Glutamatergic neuron (in vitro differentiated cells): ENCODE data around the gene B3GLCT. TPM values are rescaled to one million over a fixed set of nuclear protein-coding genes. Genes with fewer than 3 reads are reported as not detected.

Experiments used
- DNase-seq: peaks from one replicate; pipeline ENCODE4 v3.0.0; 2022
- H3K27ac Mint-ChIP-seq: one replicate; pipeline ENCODE4 v1.8.0; 2020; ENCODE audit warnings: mild to moderate bottlenecking, mixed read lengths, inconsistent platforms; ENCODE audit not compliant: unreplicated experiment
- H3K27me3 Mint-ChIP-seq: one replicate; pipeline ENCODE4 v1.8.0; 2020; ENCODE audit warnings: mild to moderate bottlenecking, moderate library complexity, mixed read lengths, inconsistent platforms; ENCODE audit not compliant: unreplicated experiment
- H3K36me3 Mint-ChIP-seq: one replicate; pipeline ENCODE4 v1.8.0; 2020; ENCODE audit warnings: mild to moderate bottlenecking, mixed read lengths, inconsistent platforms; ENCODE audit not compliant: unreplicated experiment
- H3K4me1 Mint-ChIP-seq: one replicate; pipeline ENCODE4 v1.8.0; 2020; ENCODE audit warnings: mild to moderate bottlenecking, low read depth, mixed read lengths, inconsistent platforms; ENCODE audit not compliant: unreplicated experiment
- H3K4me3 Mint-ChIP-seq: one replicate; pipeline ENCODE4 v1.8.0; 2020; ENCODE audit warnings: mild to moderate bottlenecking, mixed read lengths, inconsistent platforms; ENCODE audit not compliant: unreplicated experiment
- H3K9me3 Mint-ChIP-seq: one replicate; pipeline ENCODE4 v1.8.0; 2020; ENCODE audit warnings: mild to moderate bottlenecking, moderate library complexity, mixed read lengths, inconsistent platforms; ENCODE audit not compliant: unreplicated experiment
- CTCF ChIP-seq: fragments of 200-600 bp; sonication (generic); IDR thresholded peaks from one replicate; pipeline ENCODE4 v1.5.0; 2021; ENCODE audit not compliant: partially characterized antibody, unreplicated experiment
- total RNA-seq: library from RNA; stranded (reverse); fragmentation: NEBNext Ultra II Directional; extraction: Animal tissue kit (Norgen Biotek cat#: 25700); gene quantifications from one replicate; pipeline ENCODE4 v1.2.1, GENCODE V29; 2021; ENCODE audit not compliant: unreplicated experiment

Gene B3GLCT
- total RNA-seq, 1 donor from 2014 or later: 11.6 TPM

GRCh38 chr13:31349156-31349555, 149.4 kb downstream of the B3GLCT start:
- no peaks in the 10 kb centered on the region for H3K9me3 Mint-ChIP-seq
- no peak overlapping the region for H3K4me3 Mint-ChIP-seq
- H3K27me3 Mint-ChIP-seq: no peaks in the 10 kb centered on the region
- no peak for DNase-seq
- TF ChIP-seq CTCF: no peak
- no peaks in the 10 kb centered on the region for H3K4me1 Mint-ChIP-seq
- no peaks in the 10 kb centered on the region for H3K36me3 Mint-ChIP-seq
- H3K27ac Mint-ChIP-seq: no peak overlapping the region

- H3K36me3 Mint-ChIP-seq: peaks cover 8% of the 10 kb centered on the region
- H3K4me1 Mint-ChIP-seq: no peaks in the 10 kb centered on the region
- H3K9me3 Mint-ChIP-seq: peaks cover 4% of the 10 kb centered on the region
- no peak overlapping the region for H3K4me3 Mint-ChIP-seq
- H3K27ac Mint-ChIP-seq: no peak overlapping the region
- no peak for TF ChIP-seq CTCF
- no peaks in the 10 kb centered on the region for H3K27me3 Mint-ChIP-seq
- no peak for DNase-seq
Observed at GRCh38 chr13:31350560-31350959, 150.8 kb downstream of the B3GLCT start.

GRCh38 chr13:31351376-31351775, 151.6 kb downstream of the B3GLCT start:
- DNase-seq: no peak
- TF ChIP-seq CTCF: no peak
- peaks cover 16% of the 10 kb centered on the region for H3K36me3 Mint-ChIP-seq

GRCh38 chr13:31352467-31352866, 152.7 kb downstream of the B3GLCT start:
- no peak overlapping the region for H3K27ac Mint-ChIP-seq
- H3K27me3 Mint-ChIP-seq: peaks cover 2% of the 10 kb centered on the region
- TF ChIP-seq CTCF: no peak
- no peak for DNase-seq
- peaks cover 8% of the 10 kb centered on the region for H3K9me3 Mint-ChIP-seq
- H3K4me3 Mint-ChIP-seq: no peak overlapping the region
- no peaks in the 10 kb centered on the region for H3K4me1 Mint-ChIP-seq
- H3K36me3 Mint-ChIP-seq: peaks cover 16% of the 10 kb centered on the region

More at GRCh38 chr13:31351376-31351775, 151.6 kb downstream of the B3GLCT start:
- Mint-ChIP-seq H3K27ac (no peak overlapping the region), H3K27me3 (peaks cover 2% of the 10 kb centered on the region), H3K4me1 (no peaks in the 10 kb centered on the region), H3K4me3 (no peak overlapping the region), H3K9me3 (peaks cover 8% of the 10 kb centered on the region)

GRCh38 chr13:31355001-31355400, 155.2 kb downstream of the B3GLCT start:
- DNase-seq: no peak
- Mint-ChIP-seq H3K4me1 (no peaks in the 10 kb centered on the region), H3K27ac (no peak overlapping the region), H3K27me3 (peaks cover 2% of the 10 kb centered on the region), H3K4me3 (no peak overlapping the region), H3K36me3 (peaks cover 16% of the 10 kb centered on the region), H3K9me3 (peaks cover 8% of the 10 kb centered on the region)
- TF ChIP-seq CTCF: no peak
